ENCODE measurements around the gene PRKCE. TPM values are rescaled to one million over a fixed set of nuclear protein-coding genes. Genes with fewer than 3 reads are reported as not detected.

PRKCE gene
- total RNA-seq, 1 donor from 2014 or later: 24.2 TPM

DNA sequence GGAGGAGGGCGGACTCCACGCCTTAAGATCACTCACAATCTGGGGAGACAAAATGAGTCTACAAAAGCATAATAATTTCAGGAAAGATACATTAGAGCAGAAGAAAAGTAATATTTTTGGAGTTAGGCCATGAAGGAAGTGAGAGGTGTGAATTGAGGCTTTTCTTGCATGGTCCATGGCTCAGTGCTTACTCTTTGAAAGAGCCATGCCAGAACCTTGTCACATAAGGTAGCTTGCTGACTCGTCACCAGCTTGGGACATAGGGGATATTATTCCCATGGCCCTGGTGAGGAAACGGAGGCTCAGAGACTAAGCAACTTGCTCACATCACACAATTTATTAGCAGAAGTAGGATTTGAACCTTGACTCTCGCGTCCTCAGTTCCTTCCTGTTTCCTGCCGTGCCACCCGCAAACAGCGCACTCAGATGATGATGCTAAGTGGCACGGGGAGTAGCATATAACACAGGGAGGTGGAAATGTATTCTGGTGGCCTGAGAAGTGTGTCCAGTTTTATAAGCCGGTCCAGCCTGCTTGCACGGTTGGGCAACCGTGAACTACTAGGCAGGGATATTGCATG, 333.5 kb downstream of the PRKCE start:
- H3K36me3 Mint-ChIP-seq (ENCODE audit: low read depth, unreplicated experiment): peaks cover 6% of the 10 kb centered on the region
- no peak overlapping the region for H3K4me3 Mint-ChIP-seq (ENCODE audit: unreplicated experiment)
- peaks cover 14% of the 10 kb centered on the region for H3K4me1 Mint-ChIP-seq (ENCODE audit: unreplicated experiment)
- peaks cover 5% of the 10 kb centered on the region for H3K27me3 Mint-ChIP-seq (ENCODE audit: unreplicated experiment)
- no peaks in the 10 kb centered on the region for H3K9me3 Mint-ChIP-seq (ENCODE audit: unreplicated experiment)
- DNase-seq (ENCODE audit: low spot score): no peak
- TF ChIP-seq, protein P1, sequence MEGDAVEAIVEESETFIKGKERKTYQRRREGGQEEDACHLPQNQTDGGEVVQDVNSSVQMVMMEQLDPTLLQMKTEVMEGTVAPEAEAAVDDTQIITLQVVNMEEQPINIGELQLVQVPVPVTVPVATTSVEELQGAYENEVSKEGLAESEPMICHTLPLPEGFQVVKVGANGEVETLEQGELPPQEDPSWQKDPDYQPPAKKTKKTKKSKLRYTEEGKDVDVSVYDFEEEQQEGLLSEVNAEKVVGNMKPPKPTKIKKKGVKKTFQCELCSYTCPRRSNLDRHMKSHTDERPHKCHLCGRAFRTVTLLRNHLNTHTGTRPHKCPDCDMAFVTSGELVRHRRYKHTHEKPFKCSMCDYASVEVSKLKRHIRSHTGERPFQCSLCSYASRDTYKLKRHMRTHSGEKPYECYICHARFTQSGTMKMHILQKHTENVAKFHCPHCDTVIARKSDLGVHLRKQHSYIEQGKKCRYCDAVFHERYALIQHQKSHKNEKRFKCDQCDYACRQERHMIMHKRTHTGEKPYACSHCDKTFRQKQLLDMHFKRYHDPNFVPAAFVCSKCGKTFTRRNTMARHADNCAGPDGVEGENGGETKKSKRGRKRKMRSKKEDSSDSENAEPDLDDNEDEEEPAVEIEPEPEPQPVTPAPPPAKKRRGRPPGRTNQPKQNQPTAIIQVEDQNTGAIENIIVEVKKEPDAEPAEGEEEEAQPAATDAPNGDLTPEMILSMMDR (IDR thresholded peaks at IDR 0.05; ENCODE audit: unreplicated experiment): no peak
- no peak overlapping the region for H3K27ac Mint-ChIP-seq (ENCODE audit: unreplicated experiment)

DNA sequence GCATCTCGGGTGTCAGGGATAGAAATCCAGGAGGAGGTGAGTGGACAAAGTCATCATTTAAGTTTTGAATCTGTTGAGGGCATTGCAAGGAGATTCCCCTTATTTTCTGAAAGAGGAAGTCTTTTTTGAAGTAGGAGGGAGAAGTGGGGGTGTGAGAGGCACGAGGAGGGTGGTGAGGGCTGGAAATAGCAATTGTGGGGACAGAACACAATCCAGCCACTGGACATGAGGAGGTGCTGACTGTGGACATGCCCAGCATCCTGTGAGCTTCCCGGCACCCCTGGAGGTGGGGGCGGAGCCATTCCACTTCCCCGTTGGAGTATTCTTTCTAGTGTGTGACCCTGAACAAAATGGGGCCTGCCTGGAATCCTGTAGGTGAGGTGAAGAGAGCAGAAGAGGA, 335.0 kb downstream of the PRKCE start:
- DNase-seq (ENCODE audit: low spot score): no peak
- H3K9me3 Mint-ChIP-seq (ENCODE audit: unreplicated experiment): no peaks in the 10 kb centered on the region
- no peak overlapping the region for H3K27ac Mint-ChIP-seq (ENCODE audit: unreplicated experiment)
- H3K4me1 Mint-ChIP-seq (ENCODE audit: unreplicated experiment): peaks cover 7% of the 10 kb centered on the region
- H3K27me3 Mint-ChIP-seq (ENCODE audit: unreplicated experiment): peaks cover 5% of the 10 kb centered on the region
- peaks cover 6% of the 10 kb centered on the region for H3K36me3 Mint-ChIP-seq (ENCODE audit: low read depth, unreplicated experiment)
- no peak overlapping the region for H3K4me3 Mint-ChIP-seq (ENCODE audit: unreplicated experiment)
- TF ChIP-seq, protein P1 (IDR thresholded peaks at IDR 0.05; ENCODE audit: unreplicated experiment): no peak

- peaks cover 7% of the 10 kb centered on the region for H3K27me3 Mint-ChIP-seq (ENCODE audit: unreplicated experiment)
- H3K27ac Mint-ChIP-seq (ENCODE audit: unreplicated experiment): no peak overlapping the region
- H3K4me1 Mint-ChIP-seq (ENCODE audit: unreplicated experiment): peaks cover 5% of the 10 kb centered on the region
- no peaks in the 10 kb centered on the region for H3K9me3 Mint-ChIP-seq (ENCODE audit: unreplicated experiment)
- TF ChIP-seq, protein P1 (IDR thresholded peaks at IDR 0.05; ENCODE audit: unreplicated experiment): no peak
- H3K36me3 Mint-ChIP-seq (ENCODE audit: low read depth, unreplicated experiment): no peaks in the 10 kb centered on the region
- no peak overlapping the region for H3K4me3 Mint-ChIP-seq (ENCODE audit: unreplicated experiment)
- DNase-seq (ENCODE audit: low spot score): no peak
Measured at GRCh38 chr2:45987856-45988255, 336.4 kb downstream of the PRKCE start.

GRCh38 chr2:45988879-45989278, 337.4 kb downstream of the PRKCE start:
- H3K4me3 Mint-ChIP-seq (ENCODE audit: unreplicated experiment): no peak overlapping the region
- H3K4me1 Mint-ChIP-seq (ENCODE audit: unreplicated experiment): peaks cover 5% of the 10 kb centered on the region
- no peak for DNase-seq (ENCODE audit: low spot score)
- peaks cover 7% of the 10 kb centered on the region for H3K27me3 Mint-ChIP-seq (ENCODE audit: unreplicated experiment)
- H3K36me3 Mint-ChIP-seq (ENCODE audit: low read depth, unreplicated experiment): no peaks in the 10 kb centered on the region
- H3K27ac Mint-ChIP-seq (ENCODE audit: unreplicated experiment): no peak overlapping the region
- no peaks in the 10 kb centered on the region for H3K9me3 Mint-ChIP-seq (ENCODE audit: unreplicated experiment)
- TF ChIP-seq, protein P1 (IDR thresholded peaks at IDR 0.05; ENCODE audit: unreplicated experiment): no peak

GRCh38 chr2:45990131-45990530, 338.7 kb downstream of the PRKCE start:
- Mint-ChIP-seq H3K36me3 (ENCODE audit: low read depth, unreplicated experiment) (no peaks in the 10 kb centered on the region), H3K4me1 (ENCODE audit: unreplicated experiment) (peaks cover 5% of the 10 kb centered on the region), H3K27ac (ENCODE audit: unreplicated experiment) (no peak overlapping the region), H3K9me3 (ENCODE audit: unreplicated experiment) (no peaks in the 10 kb centered on the region), H3K4me3 (ENCODE audit: unreplicated experiment) (no peak overlapping the region), H3K27me3 (ENCODE audit: unreplicated experiment) (peaks cover 4% of the 10 kb centered on the region)
- DNase-seq (ENCODE audit: low spot score): no peak
- TF ChIP-seq, protein P1 (IDR thresholded peaks at IDR 0.05; ENCODE audit: unreplicated experiment): no peak

Data from endothelial cell (in vitro differentiated cells).